Endothelial cell (in vitro differentiated cells): ENCODE results near the gene TOM1. TPM values are rescaled to one million over a fixed set of nuclear protein-coding genes. Genes with fewer than 3 reads are reported as not detected.
"Not testable (repeated sequence)": the region's sequence is repeated elsewhere in the genome, so short reads cannot be mapped to it uniquely, and the experiment has no call there.

Experiments used
- DNase-seq: peaks from one replicate; pipeline ENCODE4 v3.0.0; 2021; ENCODE audit warnings: low spot score
- H3K27ac Mint-ChIP-seq: one replicate; pipeline ENCODE4 v1.8.0; 2021; ENCODE audit warnings: mixed read lengths, inconsistent platforms; ENCODE audit not compliant: unreplicated experiment
- H3K27me3 Mint-ChIP-seq: one replicate; pipeline ENCODE4 v1.8.0; 2021; ENCODE audit warnings: mild to moderate bottlenecking, moderate library complexity, mixed read lengths, inconsistent platforms; ENCODE audit not compliant: unreplicated experiment
- H3K36me3 Mint-ChIP-seq: one replicate; pipeline ENCODE4 v1.8.0; 2021; ENCODE audit warnings: mild to moderate bottlenecking, low read depth, mixed read lengths, inconsistent platforms; ENCODE audit not compliant: unreplicated experiment
- H3K4me1 Mint-ChIP-seq: one replicate; pipeline ENCODE4 v1.8.0; 2021; ENCODE audit warnings: mild to moderate bottlenecking, mixed read lengths, inconsistent platforms; ENCODE audit not compliant: unreplicated experiment
- H3K4me3 Mint-ChIP-seq: one replicate; pipeline ENCODE4 v1.8.0; 2021; ENCODE audit warnings: mild to moderate bottlenecking, mixed read lengths, inconsistent platforms; ENCODE audit not compliant: unreplicated experiment
- H3K9me3 Mint-ChIP-seq: one replicate; pipeline ENCODE4 v1.8.0; 2021; ENCODE audit warnings: mixed read lengths, inconsistent platforms; ENCODE audit not compliant: unreplicated experiment
- CTCF ChIP-seq: fragments of 200-600 bp; sonication (generic); IDR thresholded peaks from one replicate; pipeline ENCODE4 v1.5.0; 2021; ENCODE audit warnings: antibody characterized with exemption; ENCODE audit not compliant: unreplicated experiment
- total RNA-seq: library from RNA; stranded (reverse); fragmentation: NEBNext Ultra II Directional; extraction: Animal tissue kit (Norgen Biotek cat#: 25700); gene quantifications from one replicate; pipeline ENCODE4 v1.2.1, GENCODE V29; 2021; ENCODE audit not compliant: unreplicated experiment

TOM1 gene
- total RNA-seq, 1 donor from 2014 or later, result 32.0 TPM

- Mint-ChIP-seq H3K4me1 (peaks cover 5% of the 10 kb centered on the region), H3K27me3 (peaks cover under 1% of the 10 kb centered on the region), H3K27ac (no peak overlapping the region), H3K4me3 (no peak overlapping the region), H3K36me3 (no peaks in the 10 kb centered on the region), H3K9me3 (no peaks in the 10 kb centered on the region)
- TF ChIP-seq CTCF, result no peak
- no peak for DNase-seq
Observed at GRCh38 chr22:35357883-35358621, 58.4 kb downstream of the TOM1 start.

- Mint-ChIP-seq H3K36me3 (no peaks in the 10 kb centered on the region), H3K9me3 (no peaks in the 10 kb centered on the region), H3K4me3 (no peak overlapping the region), H3K27ac (no peak overlapping the region), H3K27me3 (no peaks in the 10 kb centered on the region), H3K4me1 (peaks cover 5% of the 10 kb centered on the region)
- TF ChIP-seq CTCF, result no peak
- DNase-seq, result no peak
Observed at GRCh38 chr22:35359380-35360065, 59.8 kb downstream of the TOM1 start.

- Mint-ChIP-seq H3K9me3 (no peaks in the 10 kb centered on the region), H3K4me1 (no peaks in the 10 kb centered on the region), H3K4me3 (no peak overlapping the region), H3K36me3 (no peaks in the 10 kb centered on the region), H3K27ac (no peak overlapping the region), H3K27me3 (no peaks in the 10 kb centered on the region)
- DNase-seq, result no peak
- TF ChIP-seq CTCF, result no peak
Observed at GRCh38 chr22:35361001-35361558, 61.4 kb downstream of the TOM1 start.

- Mint-ChIP-seq H3K27ac (no peak overlapping the region), H3K9me3 (no peaks in the 10 kb centered on the region), H3K36me3 (no peaks in the 10 kb centered on the region), H3K4me3 (no peak overlapping the region), H3K4me1 (no peaks in the 10 kb centered on the region), H3K27me3 (no peaks in the 10 kb centered on the region)
- no peak for TF ChIP-seq CTCF
- no peak for DNase-seq
Observed at GRCh38 chr22:35363566-35364086, 63.9 kb downstream of the TOM1 start.

GRCh38 chr22:35364230-35364629 is 64.5 kb downstream of the TOM1 start:
- H3K27ac Mint-ChIP-seq, H3K27me3 Mint-ChIP-seq, H3K9me3 Mint-ChIP-seq, H3K4me3 Mint-ChIP-seq, H3K36me3 Mint-ChIP-seq, H3K4me1 Mint-ChIP-seq, DNase-seq: not testable (repeated sequence)
